Kidney (tissue), 14 donors: ENCODE measurements around the gene ATP11A. TPM values are rescaled to one million over a fixed set of nuclear protein-coding genes. Genes with fewer than 3 reads are reported as not detected.

Experiments
- DNase-seq, 5 donors: peaks; one replicate each; pipeline ENCODE4 v3.0.0-alpha.2; 2013 to 2020
- FAIRE-seq: peaks from 2 replicates; lab custom pipeline; 2012; peaks lifted over from hg19 to GRCh38; lab: Jason Lieb, UNC
- H3K27ac ChIP-seq, 2 donors: one replicate each; pipeline ENCODE4 v1.7.0; 2013; ENCODE audit warnings: low read depth in 2 of 2, low read length in 2 of 2, inconsistent platforms in 1 of 2
- H3K27me3 ChIP-seq: one replicate; pipeline ENCODE4 v1.7.1; 2013; ENCODE audit warnings: low read length, inconsistent platforms; ENCODE audit not compliant: control insufficient read depth, insufficient read depth
- H3K36me3 ChIP-seq, 3 donors: one replicate each; pipeline versions ENCODE4 v1.7.0 to v1.7.1; 2013; ENCODE audit warnings: low read length in 3 of 3, control low read depth in 1 of 3, inconsistent platforms in 1 of 3; ENCODE audit not compliant: insufficient read depth in 3 of 3, control insufficient read depth in 2 of 3
- H3K4me1 ChIP-seq, 3 donors: one replicate each; pipeline versions ENCODE4 v1.7.0 to v1.7.1; 2013; ENCODE audit warnings: low read length in 3 of 3, inconsistent platforms in 1 of 3, low read depth in 1 of 3; ENCODE audit not compliant: control insufficient read depth in 2 of 3, insufficient read depth in 2 of 3
- H3K4me3 ChIP-seq, 3 donors: one replicate each; pipeline versions ENCODE4 v1.7.0 to v1.8.1; 2013; ENCODE audit warnings: low read length in 3 of 3, control low read depth in 1 of 3, inconsistent platforms in 1 of 3
- H3K9ac ChIP-seq, 3 donors: one replicate each; pipeline versions ENCODE4 v1.7.0 to v1.7.1; 2013; ENCODE audit warnings: low read length in 3 of 3, control low read depth in 1 of 3, inconsistent platforms in 1 of 3
- H3K9me3 ChIP-seq, 3 donors: one replicate each; pipeline versions ENCODE4 v1.7.0 to v1.7.1; 2013; ENCODE audit warnings: low read length in 3 of 3, control low read depth in 1 of 3, inconsistent platforms in 1 of 3; ENCODE audit not compliant: control insufficient read depth in 2 of 3, insufficient read depth in 1 of 3
- intact Hi-C: fragments of 100-400 bp; cut with DNase I; formaldehyde crosslinking; loops from one replicate; pipeline ENCODE4 v1.11.1; 2022
- polyA plus RNA-seq: library from polyadenylated mRNA; stranded (reverse); fragments of 350-450 nt; fragmentation: Illumina TruSeq; extraction: RNeasy Lipid Tissue Mini Kit (QIAGEN cat#74804); gene quantifications from one replicate; pipeline ENCODE4 v1.2.3, GENCODE V29; 2014; ENCODE audit warnings: low read depth, low replicate concordance; ENCODE audit not compliant: insufficient read depth
- total RNA-seq: library from RNA; stranded (reverse); fragmentation: NEBNext Ultra II Directional; extraction: Animal tissue kit (Norgen Biotek cat#: 25700); gene quantifications from one replicate; pipeline ENCODE4 v1.2.1, GENCODE V29; 2021
- TF ChIP-seq, protein P1 (sequence below): IDR thresholded peaks from 3 replicates; pipeline ENCODE4 v1.5.1; 2012; ENCODE audit warnings: mild to moderate bottlenecking, moderate library complexity, borderline replicate concordance; ENCODE audit not compliant: insufficient read depth; ENCODE audit errors: extremely low read depth
- donor health status: control.
- donor health status: control.
- donor health status: control.
- donor health status: control.
- donor health status: control.
- donor health status: DM: yes; HTN: yes; CAD: no.
- donor health status: Normal renal cell carcinoma (clear cell type).

The ATP11A gene
- total and polyA plus RNA-seq, 2 donors from 2014 or later: 4.9 to 212 TPM

DNA sequence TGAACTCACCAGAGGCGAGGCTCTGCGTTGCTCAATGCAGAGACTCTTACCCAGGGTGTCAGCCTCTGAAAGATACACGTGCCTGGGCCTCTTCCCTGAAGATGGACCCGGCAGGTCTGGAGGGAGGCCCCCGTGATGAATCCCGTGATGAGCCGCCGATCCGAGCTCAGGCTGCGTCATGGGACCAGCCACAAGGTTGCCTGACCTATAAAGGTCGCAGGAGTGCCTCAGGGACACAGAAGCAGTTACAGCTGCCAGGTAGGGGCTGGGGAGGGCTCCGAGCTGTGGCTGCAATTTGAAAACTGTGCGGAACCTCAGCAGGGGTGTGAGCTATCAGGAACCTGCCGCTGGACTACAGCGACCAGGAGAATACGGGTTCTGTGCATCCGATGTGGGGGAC, 10.5 kb upstream of the ATP11A start:
- H3K4me1 ChIP-seq: no peaks in the 10 kb centered on the region
- H3K27me3 ChIP-seq: no peaks in the 10 kb centered on the region
- TF ChIP-seq, protein P1, sequence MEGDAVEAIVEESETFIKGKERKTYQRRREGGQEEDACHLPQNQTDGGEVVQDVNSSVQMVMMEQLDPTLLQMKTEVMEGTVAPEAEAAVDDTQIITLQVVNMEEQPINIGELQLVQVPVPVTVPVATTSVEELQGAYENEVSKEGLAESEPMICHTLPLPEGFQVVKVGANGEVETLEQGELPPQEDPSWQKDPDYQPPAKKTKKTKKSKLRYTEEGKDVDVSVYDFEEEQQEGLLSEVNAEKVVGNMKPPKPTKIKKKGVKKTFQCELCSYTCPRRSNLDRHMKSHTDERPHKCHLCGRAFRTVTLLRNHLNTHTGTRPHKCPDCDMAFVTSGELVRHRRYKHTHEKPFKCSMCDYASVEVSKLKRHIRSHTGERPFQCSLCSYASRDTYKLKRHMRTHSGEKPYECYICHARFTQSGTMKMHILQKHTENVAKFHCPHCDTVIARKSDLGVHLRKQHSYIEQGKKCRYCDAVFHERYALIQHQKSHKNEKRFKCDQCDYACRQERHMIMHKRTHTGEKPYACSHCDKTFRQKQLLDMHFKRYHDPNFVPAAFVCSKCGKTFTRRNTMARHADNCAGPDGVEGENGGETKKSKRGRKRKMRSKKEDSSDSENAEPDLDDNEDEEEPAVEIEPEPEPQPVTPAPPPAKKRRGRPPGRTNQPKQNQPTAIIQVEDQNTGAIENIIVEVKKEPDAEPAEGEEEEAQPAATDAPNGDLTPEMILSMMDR: no peak
- DNase-seq: no peak
- FAIRE-seq: no peak
- intact Hi-C loops: no loop called here
- no peak overlapping the region for H3K4me3 ChIP-seq
- H3K9ac ChIP-seq: no peak overlapping the region
- no peaks in the 10 kb centered on the region for H3K36me3 ChIP-seq
- H3K9me3 ChIP-seq: no peaks in the 10 kb centered on the region
- H3K27ac ChIP-seq: no peak overlapping the region

DNA sequence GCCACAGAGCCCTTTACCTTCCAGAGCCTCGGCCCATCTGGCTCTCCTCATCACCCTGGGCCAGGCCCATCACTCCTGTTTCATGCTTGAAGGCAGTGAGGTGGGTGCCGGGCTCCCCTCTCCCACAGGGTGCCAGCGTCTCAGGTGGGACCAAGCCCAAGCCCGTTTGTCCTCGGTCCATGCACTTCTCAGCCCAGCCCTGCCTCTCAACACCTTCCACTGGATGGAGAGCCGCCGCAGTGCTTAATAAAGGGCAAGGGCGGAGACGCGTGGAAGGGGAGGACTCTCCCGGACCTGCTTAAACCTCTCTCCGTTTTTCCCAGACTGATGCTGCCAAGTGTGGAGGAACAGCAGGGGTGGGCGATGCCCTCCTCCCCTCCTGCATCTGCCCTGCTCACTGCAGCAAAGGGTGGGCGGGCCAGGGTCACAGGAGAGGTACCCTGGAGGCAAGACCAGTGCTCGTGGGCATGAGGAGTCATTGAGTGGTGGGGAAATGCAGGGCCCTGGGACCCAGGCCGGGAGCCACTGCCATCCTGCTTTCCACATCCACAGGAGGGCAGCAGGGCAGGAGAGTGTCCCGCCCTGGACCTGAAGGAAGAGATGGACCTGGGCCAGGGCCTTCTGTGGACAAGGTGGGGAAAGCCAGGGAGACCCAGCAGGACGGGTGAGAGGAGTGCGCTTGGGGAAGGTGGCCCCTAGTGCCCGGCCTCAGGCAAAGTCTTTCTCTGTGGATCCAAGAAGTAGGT, 9.7 kb upstream of the ATP11A start:
- Histone ChIP-seq H3K27ac (no peak overlapping the region), H3K9ac (no peak overlapping the region), H3K27me3 (no peaks in the 10 kb centered on the region), H3K9me3 (no peaks in the 10 kb centered on the region), H3K36me3 (no peaks in the 10 kb centered on the region), H3K4me3 (no peak overlapping the region), H3K4me1 (no peaks in the 10 kb centered on the region)
- DNase-seq (no peak), FAIRE-seq (no peak)
- TF ChIP-seq, protein P1: no peak
- intact Hi-C loops: no loop called here

DNA sequence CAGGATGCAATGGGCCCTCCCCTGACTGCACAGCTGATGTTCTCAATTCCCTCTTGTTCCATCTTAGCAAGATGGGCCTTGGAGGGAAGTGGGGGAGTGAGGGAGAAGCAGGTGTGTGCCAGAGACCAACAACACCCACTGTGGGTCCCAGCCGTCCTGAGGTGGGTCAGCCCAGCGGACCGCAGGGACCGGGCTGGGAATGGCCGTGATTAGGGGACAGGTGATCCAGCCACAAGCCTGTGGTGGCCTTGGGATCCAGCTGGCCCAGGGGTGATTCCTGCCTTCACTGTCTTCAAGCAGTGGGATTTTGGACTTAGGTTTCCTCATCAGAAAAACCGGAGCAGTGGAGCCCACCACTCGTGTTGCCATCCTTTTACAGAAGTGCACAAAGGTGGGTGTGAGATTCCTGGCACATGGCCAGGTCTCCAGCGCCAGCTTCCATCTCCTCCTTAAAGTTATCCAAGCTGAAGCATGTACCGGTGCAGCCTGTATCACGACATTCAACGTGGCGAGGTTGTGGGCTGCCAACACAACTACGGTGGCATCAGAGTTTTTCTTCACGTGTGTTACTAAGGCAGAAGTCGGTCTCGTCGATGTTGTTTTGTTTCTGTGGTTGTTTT, 9.0 kb upstream of the ATP11A start:
- DNase-seq (no peak), FAIRE-seq (no peak)
- Histone ChIP-seq H3K9me3 (no peaks in the 10 kb centered on the region), H3K9ac (no peak overlapping the region), H3K27ac (no peak overlapping the region), H3K36me3 (no peaks in the 10 kb centered on the region), H3K27me3 (no peaks in the 10 kb centered on the region), H3K4me1 (no peaks in the 10 kb centered on the region), H3K4me3 (no peak overlapping the region)
- TF ChIP-seq, protein P1: no peak
- intact Hi-C loops: no loop called here
